ENCODE measurements around the gene SLC43A1. TPM values are rescaled to one million over a fixed set of nuclear protein-coding genes. Genes with fewer than 3 reads are reported as not detected.

The SLC43A1 gene
- total RNA-seq, 1 donor from 2014 or later: 1.3 TPM

GRCh38 chr11:57499983-57500461, 15.5 kb downstream of the SLC43A1 start:
- peak; percentile 47 for FAIRE-seq
- Histone ChIP-seq H3K36me3 (ENCODE audit: control insufficient read depth, insufficient read depth, low read length) (no peaks in the 10 kb centered on the region), H3K4me3 (ENCODE audit: low read depth, low read length) (peak overlapping the region; percentile 28), H3K27me3 (ENCODE audit: control insufficient read depth, insufficient read depth, low read length) (no peaks in the 10 kb centered on the region)
- no peak for TF ChIP-seq CTCF (IDR thresholded peaks at IDR 0.05; ENCODE audit: insufficient read depth, low read length, severe bottlenecking)
- DNase-seq (ENCODE audit: low read depth): no peak

DNA sequence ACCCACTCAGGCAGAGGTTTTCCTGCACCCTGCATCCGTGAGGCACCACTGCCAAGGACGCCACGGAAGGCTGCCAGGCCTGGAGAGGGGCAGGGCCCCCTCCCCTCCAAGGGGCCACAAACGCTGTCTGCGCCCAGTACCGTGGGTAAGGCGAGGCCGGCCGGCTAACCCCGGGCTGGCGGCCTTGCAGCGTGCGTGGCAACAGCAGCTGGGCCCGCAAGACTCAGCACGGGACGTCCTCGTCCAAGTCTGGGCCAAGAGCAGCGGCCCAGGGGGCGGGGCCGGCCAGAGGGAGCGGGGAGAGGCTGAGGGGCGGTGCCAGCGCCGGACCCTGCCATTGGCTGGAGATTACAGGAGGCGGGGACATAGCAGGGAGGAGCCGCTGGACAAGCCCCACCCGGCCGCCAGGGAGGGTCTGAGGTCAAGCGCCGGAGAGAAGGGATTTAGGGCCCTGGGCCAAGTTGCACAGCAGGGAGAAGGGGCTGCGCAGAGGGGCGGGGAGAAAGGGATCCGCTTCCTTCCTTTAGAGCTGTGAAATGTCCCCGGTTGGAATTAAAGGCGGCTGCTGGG, 16.0 kb downstream of the SLC43A1 start:
- no peak for TF ChIP-seq CTCF (IDR thresholded peaks at IDR 0.05; ENCODE audit: insufficient read depth, low read length, severe bottlenecking)
- peak; percentile 69 for DNase-seq (ENCODE audit: low read depth)
- H3K36me3 ChIP-seq (ENCODE audit: control insufficient read depth, insufficient read depth, low read length): no peaks in the 10 kb centered on the region
- H3K4me3 ChIP-seq (ENCODE audit: low read depth, low read length): peak overlapping the region; percentile 28
- FAIRE-seq: no peak
- no peaks in the 10 kb centered on the region for H3K27me3 ChIP-seq (ENCODE audit: control insufficient read depth, insufficient read depth, low read length)

- Histone ChIP-seq H3K4me3 (ENCODE audit: low read depth, low read length) (no peak overlapping the region), H3K36me3 (ENCODE audit: control insufficient read depth, insufficient read depth, low read length) (no peaks in the 10 kb centered on the region), H3K27me3 (ENCODE audit: control insufficient read depth, insufficient read depth, low read length) (no peaks in the 10 kb centered on the region)
- TF ChIP-seq CTCF (IDR thresholded peaks at IDR 0.05; ENCODE audit: insufficient read depth, low read length, severe bottlenecking): no peak
- FAIRE-seq (no peak), DNase-seq (ENCODE audit: low read depth) (no peak)
Observed at GRCh38 chr11:57498540-57498939, 17.0 kb downstream of the SLC43A1 start.

DNA sequence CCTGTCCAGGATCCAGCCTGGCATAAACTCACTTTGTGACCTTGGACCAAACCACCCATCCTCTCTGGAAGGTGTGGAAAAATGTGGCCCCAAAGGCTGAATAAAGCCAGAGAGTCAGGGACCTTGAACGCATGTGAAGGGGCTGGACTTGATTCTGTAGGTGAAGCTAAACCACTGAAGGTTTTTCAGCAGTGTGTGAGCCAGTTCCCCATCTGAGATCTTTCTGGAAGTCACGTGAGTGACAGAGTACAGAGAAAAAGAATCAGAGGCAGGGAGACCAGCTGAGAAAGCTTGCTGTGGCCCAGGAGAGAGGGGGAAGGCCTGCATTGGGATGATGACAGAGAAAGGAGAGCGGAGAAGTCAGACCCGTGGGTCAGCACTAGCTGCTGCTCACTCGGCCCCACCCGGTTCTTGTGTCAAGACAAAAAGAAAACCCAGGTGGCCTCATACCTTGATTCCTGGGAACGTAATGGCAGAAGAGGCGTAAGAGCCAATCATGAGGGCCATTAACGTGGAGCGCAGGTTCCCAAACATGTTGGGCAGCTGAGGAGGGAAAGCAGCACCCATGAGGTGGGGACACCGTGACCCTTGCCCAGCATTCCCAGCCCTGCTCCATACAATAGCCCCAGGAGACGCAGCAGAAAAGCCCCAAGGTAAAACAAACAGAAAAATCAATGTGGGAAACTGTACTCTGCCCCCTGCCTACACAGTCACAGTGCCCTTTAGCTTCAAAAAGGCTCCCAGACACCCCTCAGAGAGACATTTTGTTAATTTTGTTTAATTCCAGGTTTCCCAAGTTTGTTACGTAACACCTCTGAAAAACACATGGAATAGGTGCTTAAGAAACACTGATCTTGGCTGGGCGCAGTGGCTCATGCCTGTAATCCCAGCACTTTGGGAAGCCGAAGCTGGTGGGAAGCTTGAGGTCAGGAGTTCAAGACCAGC, 17.9 kb downstream of the SLC43A1 start:
- no peaks in the 10 kb centered on the region for H3K27me3 ChIP-seq (ENCODE audit: control insufficient read depth, insufficient read depth, low read length)
- no peak for TF ChIP-seq CTCF (IDR thresholded peaks at IDR 0.05; ENCODE audit: insufficient read depth, low read length, severe bottlenecking)
- no peak overlapping the region for H3K4me3 ChIP-seq (ENCODE audit: low read depth, low read length)
- FAIRE-seq: no peak
- no peak for DNase-seq (ENCODE audit: low read depth)
- no peaks in the 10 kb centered on the region for H3K36me3 ChIP-seq (ENCODE audit: control insufficient read depth, insufficient read depth, low read length)

DNA sequence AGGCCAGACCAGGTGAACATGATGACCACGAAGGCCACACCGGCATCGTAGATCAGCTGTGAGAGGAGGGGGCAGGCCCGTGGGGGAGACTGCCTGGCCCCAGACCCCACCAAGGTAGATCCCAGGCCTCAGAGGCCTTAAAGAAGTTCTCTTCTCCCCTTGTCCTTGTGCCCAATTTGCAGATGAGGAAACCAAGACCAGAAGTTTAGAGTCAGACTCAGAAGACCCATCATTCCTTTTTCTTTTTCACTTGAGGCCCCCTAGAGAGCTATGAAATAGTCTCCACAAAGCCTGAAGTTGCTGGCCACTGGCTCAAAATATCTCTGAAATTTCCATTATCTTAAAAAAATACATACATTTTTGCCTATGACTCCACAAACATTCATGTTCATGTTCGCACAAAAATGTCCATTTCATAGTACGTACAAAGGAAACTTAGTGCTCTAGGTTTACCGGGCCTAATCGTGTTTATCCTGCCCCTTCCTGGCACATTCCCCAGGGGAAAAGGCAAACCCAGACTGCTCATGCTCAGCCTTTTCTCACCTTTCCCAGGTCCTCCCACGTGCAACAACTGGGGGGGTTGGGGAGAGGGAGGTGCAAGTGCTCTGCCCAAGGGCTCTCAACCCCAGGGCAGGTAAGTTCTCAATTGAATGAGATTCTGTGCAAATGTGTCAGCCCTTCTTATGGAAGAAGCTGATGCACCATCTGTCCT, 19.2 kb downstream of the SLC43A1 start:
- H3K27me3 ChIP-seq (ENCODE audit: control insufficient read depth, insufficient read depth, low read length): no peaks in the 10 kb centered on the region
- no peak for DNase-seq (ENCODE audit: low read depth)
- no peak for TF ChIP-seq CTCF (IDR thresholded peaks at IDR 0.05; ENCODE audit: insufficient read depth, low read length, severe bottlenecking)
- no peaks in the 10 kb centered on the region for H3K36me3 ChIP-seq (ENCODE audit: control insufficient read depth, insufficient read depth, low read length)
- no peak for FAIRE-seq
- H3K4me3 ChIP-seq (ENCODE audit: low read depth, low read length): no peak overlapping the region
